Caco-2 (cell line): ENCODE results near the gene DOCK4. TPM values are rescaled to one million over a fixed set of nuclear protein-coding genes. Genes with fewer than 3 reads are reported as not detected.

Source experiments
- BruUV-seq: library from RNA; stranded (reverse); fragments of 400-500 nt; replicated peaks from 2 replicates; lab custom pipeline; 2021; lab: Mats Ljungman, UMichigan
- CTCF ChIA-PET: fragments of 300-600 bp; sonication (Branson Sonifier 250); formaldehyde crosslinking; loops from one replicate; lab custom pipeline; 2022; ENCODE audit warnings: antibody characterized with exemption; lab: Charles Lee
- POLR2A ChIA-PET: fragments of 300-600 bp; sonication (Branson Sonifier 250); formaldehyde crosslinking; loops from one replicate; lab custom pipeline; 2022; ENCODE audit warnings: antibody characterized with exemption; lab: Charles Lee
- DNase-seq, 2 experiments: peaks; one replicate each; pipeline versions ENCODE4 v3.0.0 to v3.0.0-alpha.2; 2020 to 2022
- H3K27me3 ChIP-seq: replicated peaks from 2 replicates; pipeline ENCODE4 v1.6.0; 2011; ENCODE audit warnings: low read length; ENCODE audit not compliant: control insufficient read depth, insufficient read depth
- H3K36me3 ChIP-seq: 2 replicates; pipeline ENCODE4 v1.5.1; 2011; ENCODE audit warnings: low read length; ENCODE audit not compliant: control insufficient read depth, insufficient read depth
- H3K4me1 ChIP-seq: fragments of 250-450 bp; sonication (Bioruptor Pico); 2 replicates; pipeline ENCODE4 v1.5.1; 2020; ENCODE audit warnings: mild to moderate bottlenecking
- H3K4me3 ChIP-seq: 2 replicates; pipeline ENCODE4 v1.5.1; 2011; ENCODE audit warnings: low read depth, mild to moderate bottlenecking, control low read depth, low read length
- H3K9me3 ChIP-seq: fragments of 250-450 bp; sonication (Bioruptor Pico); 2 replicates; pipeline ENCODE4 v1.5.1; 2020; ENCODE audit warnings: mild to moderate bottlenecking, moderate library complexity
- H3K27ac Mint-ChIP-seq: one replicate; pipeline ENCODE4 v1.8.0; 2022; ENCODE audit warnings: mixed read lengths; ENCODE audit not compliant: unreplicated experiment
- H3K27me3 Mint-ChIP-seq: one replicate; pipeline ENCODE4 v1.8.0; 2022; ENCODE audit warnings: mixed read lengths; ENCODE audit not compliant: insufficient read depth, unreplicated experiment
- H3K36me3 Mint-ChIP-seq: one replicate; pipeline ENCODE4 v1.8.0; 2022; ENCODE audit warnings: mild to moderate bottlenecking, mixed read lengths; ENCODE audit not compliant: insufficient read depth, unreplicated experiment
- H3K4me1 Mint-ChIP-seq: one replicate; pipeline ENCODE4 v1.8.0; 2022; ENCODE audit warnings: low read depth, mixed read lengths; ENCODE audit not compliant: unreplicated experiment
- H3K4me3 Mint-ChIP-seq: one replicate; pipeline ENCODE4 v1.8.0; 2022; ENCODE audit warnings: mild to moderate bottlenecking, moderate library complexity, mixed read lengths; ENCODE audit not compliant: unreplicated experiment
- H3K9me3 Mint-ChIP-seq: one replicate; pipeline ENCODE4 v1.8.0; 2022; ENCODE audit warnings: mixed read lengths; ENCODE audit not compliant: unreplicated experiment
- CTCF ChIP-seq, 2 experiments: fragments of 200-600 bp in 1 of 2; IDR thresholded peaks; 1 replicate in 1 of 2; 2 replicates in 1 of 2; pipeline versions ENCODE4 v1.5.1 to v1.8.0; 2011 to 2022; ENCODE audit warnings: antibody characterized with exemption in 1 of 2, control low read depth in 1 of 2, inconsistent platforms in 1 of 2, low read depth in 1 of 2, low read length in 1 of 2, mild to moderate bottlenecking in 1 of 2, moderate library complexity in 1 of 2; ENCODE audit not compliant: insufficient read depth in 1 of 2, severe bottlenecking in 1 of 2, unreplicated experiment in 1 of 2
- intact Hi-C: fragments of 100-400 bp; cut with micrococcal nuclease; formaldehyde crosslinking; loops from one replicate; pipeline ENCODE4 v1.10.0; 2022; ENCODE audit not compliant: unreplicated experiment
- total RNA-seq: library from RNA; stranded (reverse); gene quantifications from 2 replicates; pipeline ENCODE4 v1.2.3, GENCODE V29; 2022

Gene DOCK4
- total RNA-seq, 1 experiment from 2014 or later, result 2.0 TPM

GRCh38 chr7:111730476-111731300 lies 475.5 kb downstream of the DOCK4 start:
- BruUV-seq, result no TSS peak
- no peaks in the 10 kb centered on the region for H3K4me1 ChIP-seq
- TF ChIP-seq CTCF (IDR thresholded peaks at IDR 0.05; ENCODE audit: insufficient read depth in 1 of 2, low read depth in 1 of 2, low read length in 1 of 2, severe bottlenecking in 1 of 2, unreplicated experiment in 1 of 2), result peak; percentile 17 to 47
- H3K9me3 ChIP-seq, result no peaks in the 10 kb centered on the region
- H3K36me3 Mint-ChIP-seq, result no peaks in the 10 kb centered on the region
- H3K27ac Mint-ChIP-seq, result no peak overlapping the region
- no peaks in the 10 kb centered on the region for H3K27me3 ChIP-seq
- DNase-seq, result peak in 1 of 2 experiments; percentile 26
- H3K4me3 ChIP-seq, result no peak overlapping the region
- H3K4me1 Mint-ChIP-seq, result no peaks in the 10 kb centered on the region
- no peaks in the 10 kb centered on the region for H3K36me3 ChIP-seq
- ChIA-PET CTCF (interaction anchor here (0.5 to 0.8 kb wide), 2 partner anchors 631 to 738 kb away, joined by 4 read pairs; no protein-coding TSS in a partner anchor), POLR2A (no interaction called here)
- H3K9me3 Mint-ChIP-seq, result no peaks in the 10 kb centered on the region
- no peak overlapping the region for H3K4me3 Mint-ChIP-seq
- intact Hi-C loops, result loop anchor here (1.0 to 10.0 kb wide), 4 partner anchors 168 to 1136 kb away; partner anchors contain the start of gene IMMP2L
- no peaks in the 10 kb centered on the region for H3K27me3 Mint-ChIP-seq

GRCh38 chr7:111730057-111730456 lies 476.1 kb downstream of the DOCK4 start:
- ChIA-PET CTCF (interaction anchor here (0.8 kb wide), 1 partner anchor 631 kb away, joined by 4 read pairs; no protein-coding TSS in a partner anchor), POLR2A (no interaction called here)
- no peak for DNase-seq
- Mint-ChIP-seq H3K4me3 (no peak overlapping the region), H3K4me1 (no peaks in the 10 kb centered on the region), H3K36me3 (no peaks in the 10 kb centered on the region), H3K27ac (no peak overlapping the region), H3K9me3 (no peaks in the 10 kb centered on the region), H3K27me3 (no peaks in the 10 kb centered on the region)
- intact Hi-C loops, result loop anchor here (1.0 to 10.0 kb wide), 4 partner anchors 168 to 1135 kb away; partner anchors contain the start of gene IMMP2L
- Histone ChIP-seq H3K4me1 (no peaks in the 10 kb centered on the region), H3K36me3 (no peaks in the 10 kb centered on the region), H3K9me3 (no peaks in the 10 kb centered on the region), H3K4me3 (no peak overlapping the region), H3K27me3 (no peaks in the 10 kb centered on the region)
- no TSS peak for BruUV-seq
- no peak for TF ChIP-seq CTCF (IDR thresholded peaks at IDR 0.05; ENCODE audit: insufficient read depth in 1 of 2, low read depth in 1 of 2, low read length in 1 of 2, severe bottlenecking in 1 of 2, unreplicated experiment in 1 of 2)

- Histone ChIP-seq H3K27me3 (no peaks in the 10 kb centered on the region), H3K4me3 (no peak overlapping the region), H3K9me3 (no peaks in the 10 kb centered on the region), H3K4me1 (no peaks in the 10 kb centered on the region), H3K36me3 (no peaks in the 10 kb centered on the region)
- Mint-ChIP-seq H3K36me3 (no peaks in the 10 kb centered on the region), H3K27ac (no peak overlapping the region), H3K27me3 (no peaks in the 10 kb centered on the region), H3K4me1 (no peaks in the 10 kb centered on the region), H3K9me3 (no peaks in the 10 kb centered on the region), H3K4me3 (no peak overlapping the region)
- ChIA-PET CTCF (no interaction called here), POLR2A (no interaction called here)
- no TSS peak for BruUV-seq
- intact Hi-C loops, result no loop called here
- no peak for TF ChIP-seq CTCF (IDR thresholded peaks at IDR 0.05; ENCODE audit: insufficient read depth in 1 of 2, low read depth in 1 of 2, low read length in 1 of 2, severe bottlenecking in 1 of 2, unreplicated experiment in 1 of 2)
- DNase-seq, result no peak
Observed at GRCh38 chr7:111729483-111729882, 476.7 kb downstream of the DOCK4 start.
